ENCODE measurements around the gene KCNH3. TPM values are rescaled to one million over a fixed set of nuclear protein-coding genes. Genes with fewer than 3 reads are reported as not detected.

Gene KCNH3
- total and polyA plus RNA-seq, 2 donors from 2014 or later: 1.4 to 2.8 TPM

GRCh38 chr12:49582201-49582600 is 43.4 kb downstream of the KCNH3 start:
- Histone ChIP-seq H3K9me3 (ENCODE audit: control insufficient read depth in 2 of 3, insufficient read depth in 1 of 3, low read length in 3 of 3) (no peaks in the 10 kb centered on the region), H3K4me1 (ENCODE audit: control insufficient read depth in 2 of 3, insufficient read depth in 2 of 3, low read depth in 1 of 3, low read length in 3 of 3) (peaks cover 0 to 18% (median 6%) of the 10 kb centered on the region in 3 donors), H3K4me3 (ENCODE audit: low read length in 3 of 3) (no peak overlapping the region), H3K9ac (ENCODE audit: low read length in 3 of 3) (no peak overlapping the region), H3K36me3 (ENCODE audit: control insufficient read depth in 2 of 3, insufficient read depth in 3 of 3, low read length in 3 of 3) (no peaks in the 10 kb centered on the region), H3K27me3 (ENCODE audit: control insufficient read depth, insufficient read depth, low read length) (no peaks in the 10 kb centered on the region), H3K27ac (ENCODE audit: low read depth in 2 of 2, low read length in 2 of 2) (no peak overlapping the region)
- DNase-seq (no peak), FAIRE-seq (no peak)
- TF ChIP-seq CTCF (IDR thresholded peaks at IDR 0.05; ENCODE audit: borderline replicate concordance, extremely low read depth, insufficient read depth): no peak
- intact Hi-C loops (cut with DNase I): no loop called here

- TF ChIP-seq CTCF (IDR thresholded peaks at IDR 0.05; ENCODE audit: borderline replicate concordance, extremely low read depth, insufficient read depth): no peak
- peak in 1 of 5 donors; percentile 22 for DNase-seq
- Histone ChIP-seq H3K36me3 (ENCODE audit: control insufficient read depth in 2 of 3, insufficient read depth in 3 of 3, low read length in 3 of 3) (no peaks in the 10 kb centered on the region), H3K9me3 (ENCODE audit: control insufficient read depth in 2 of 3, insufficient read depth in 1 of 3, low read length in 3 of 3) (no peaks in the 10 kb centered on the region), H3K27me3 (ENCODE audit: control insufficient read depth, insufficient read depth, low read length) (no peaks in the 10 kb centered on the region), H3K4me1 (ENCODE audit: control insufficient read depth in 2 of 3, insufficient read depth in 2 of 3, low read depth in 1 of 3, low read length in 3 of 3) (peaks cover 0 to 18% (median 6%) of the 10 kb centered on the region in 3 donors), H3K27ac (ENCODE audit: low read depth in 2 of 2, low read length in 2 of 2) (no peak overlapping the region), H3K4me3 (ENCODE audit: low read length in 3 of 3) (no peak overlapping the region), H3K9ac (ENCODE audit: low read length in 3 of 3) (no peak overlapping the region)
- no peak for FAIRE-seq
- intact Hi-C loops (cut with DNase I): no loop called here
Measured at GRCh38 chr12:49582850-49583249, 44.0 kb downstream of the KCNH3 start.

- no peaks in the 10 kb centered on the region for H3K36me3 ChIP-seq (ENCODE audit: control insufficient read depth in 2 of 3, insufficient read depth in 3 of 3, low read length in 3 of 3)
- no peaks in the 10 kb centered on the region for H3K9me3 ChIP-seq (ENCODE audit: control insufficient read depth in 2 of 3, insufficient read depth in 1 of 3, low read length in 3 of 3)
- H3K27me3 ChIP-seq (ENCODE audit: control insufficient read depth, insufficient read depth, low read length): no peaks in the 10 kb centered on the region
- no peak for TF ChIP-seq CTCF (IDR thresholded peaks at IDR 0.05; ENCODE audit: borderline replicate concordance, extremely low read depth, insufficient read depth)
- no peak overlapping the region for H3K9ac ChIP-seq (ENCODE audit: low read length in 3 of 3)
- H3K4me3 ChIP-seq (ENCODE audit: low read length in 3 of 3): no peak overlapping the region
- DNase-seq (peak in 1 of 5 donors; percentile 14), FAIRE-seq (no peak)
- H3K4me1 ChIP-seq (ENCODE audit: control insufficient read depth in 2 of 3, insufficient read depth in 2 of 3, low read depth in 1 of 3, low read length in 3 of 3): peaks cover 0 to 18% (median 6%) of the 10 kb centered on the region in 3 donors
- intact Hi-C loops (cut with DNase I): no loop called here
- peak overlapping the region in 1 of 2 donors; percentile 38 for H3K27ac ChIP-seq (ENCODE audit: low read depth in 2 of 2, low read length in 2 of 2)
Measured at GRCh38 chr12:49583366-49584094, 44.7 kb downstream of the KCNH3 start.

Measured in kidney (tissue), 14 donors.